ENCODE results near the gene PLEK.

The PLEK gene

GRCh38 chr2:68325056-68325455 lies 40.0 kb upstream of the PLEK start:
- no peak for TF ChIP-seq CTCF (IDR thresholded peaks at IDR 0.05; ENCODE audit: low read depth, low read length, missing control alignments)
- DNase-seq (ENCODE audit: extremely low read depth, low read depth), result no peak
- H3K4me3 ChIP-seq (replicated peaks; ENCODE audit: low read depth, low read length), result no peak overlapping the region

DNA sequence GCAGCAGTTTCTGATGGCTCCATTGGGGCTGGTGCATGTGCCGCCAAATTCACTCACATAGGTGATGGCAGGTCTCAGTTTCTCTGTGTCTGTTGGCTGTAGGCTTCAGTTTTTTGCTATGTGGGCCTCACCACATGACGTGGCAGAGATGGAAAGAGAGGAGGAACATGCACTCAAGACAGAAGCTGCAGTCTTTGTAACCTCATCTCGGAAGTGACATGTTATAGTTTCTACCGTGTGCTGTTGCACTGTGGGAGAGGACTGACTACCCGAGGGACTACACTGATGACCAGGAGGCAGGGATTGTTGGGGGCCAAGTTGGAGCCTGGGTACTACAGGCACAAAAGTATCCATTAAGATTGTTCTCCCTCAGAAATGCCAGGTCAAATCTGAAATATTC lies 36.2 kb upstream of the PLEK start:
- no peak for TF ChIP-seq CTCF (IDR thresholded peaks at IDR 0.05; ENCODE audit: low read depth, low read length, missing control alignments)
- DNase-seq (ENCODE audit: extremely low read depth, low read depth), result no peak
- no peak overlapping the region for H3K4me3 ChIP-seq (replicated peaks; ENCODE audit: low read depth, low read length)

DNA sequence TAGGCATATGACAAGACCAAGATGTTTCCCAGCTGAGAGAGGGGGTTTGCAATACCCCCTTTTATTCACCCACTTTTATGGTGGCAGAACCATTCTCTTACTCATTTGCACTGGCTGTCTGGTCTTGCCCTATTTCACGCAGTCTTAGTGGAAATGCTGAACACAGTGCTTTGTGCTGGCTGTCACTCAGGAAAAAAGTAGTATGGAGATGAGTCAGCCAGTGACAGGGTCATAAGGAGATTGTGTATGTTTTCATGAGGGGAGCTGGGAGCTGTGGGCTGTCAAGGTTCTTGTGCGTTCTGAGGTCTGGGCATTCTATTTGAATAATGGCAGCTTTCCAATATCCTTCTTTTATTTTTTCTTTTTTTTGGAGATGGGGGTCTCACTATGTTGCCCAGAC lies 34.4 kb upstream of the PLEK start:
- DNase-seq (ENCODE audit: extremely low read depth, low read depth), result no peak
- no peak for TF ChIP-seq CTCF (IDR thresholded peaks at IDR 0.05; ENCODE audit: low read depth, low read length, missing control alignments)
- H3K4me3 ChIP-seq (replicated peaks; ENCODE audit: low read depth, low read length), result no peak overlapping the region

- H3K4me3 ChIP-seq (replicated peaks; ENCODE audit: low read depth, low read length), result no peak overlapping the region
- no peak for DNase-seq (ENCODE audit: extremely low read depth, low read depth)
- TF ChIP-seq CTCF (IDR thresholded peaks at IDR 0.05; ENCODE audit: low read depth, low read length, missing control alignments), result no peak
Measured at GRCh38 chr2:68333009-68333408, 32.1 kb upstream of the PLEK start.

DNA sequence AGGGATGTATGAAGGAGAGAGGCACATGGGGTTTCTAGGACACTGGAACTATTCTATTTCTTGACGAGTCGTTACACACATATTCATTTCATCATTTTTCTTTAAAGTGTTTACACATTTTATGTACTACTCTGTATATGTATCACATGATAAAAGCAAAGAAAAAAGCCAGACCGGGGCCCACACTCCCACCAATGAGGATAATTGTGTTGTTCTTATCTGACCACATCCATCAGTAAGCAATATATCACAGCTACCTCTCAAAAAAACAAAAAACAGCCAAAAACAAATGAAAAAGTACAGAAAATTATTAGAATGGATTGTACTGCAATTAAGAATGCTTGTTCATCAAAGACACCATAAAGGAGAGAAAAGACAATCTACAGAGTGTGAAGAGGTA lies 31.2 kb upstream of the PLEK start:
- TF ChIP-seq CTCF (IDR thresholded peaks at IDR 0.05; ENCODE audit: low read depth, low read length, missing control alignments), result no peak
- H3K4me3 ChIP-seq (replicated peaks; ENCODE audit: low read depth, low read length), result no peak overlapping the region
- no peak for DNase-seq (ENCODE audit: extremely low read depth, low read depth)

- TF ChIP-seq CTCF (IDR thresholded peaks at IDR 0.05; ENCODE audit: low read depth, low read length, missing control alignments), result no peak
- no peak overlapping the region for H3K4me3 ChIP-seq (replicated peaks; ENCODE audit: low read depth, low read length)
- DNase-seq (ENCODE audit: extremely low read depth, low read depth), result peak; percentile 52
Measured at GRCh38 chr2:68336192-68336591, 28.9 kb upstream of the PLEK start.
